Femur (tissue), 1 donor: ENCODE data around the gene CCL22.
"Not testable (repeated sequence)": the region's sequence is repeated elsewhere in the genome, so short reads cannot be mapped to it uniquely, and the experiment has no call there.

Experiments used
- DNase-seq: peaks from one replicate; pipeline ENCODE4 v3.0.0-alpha.2; 2017

Gene CCL22

DNA sequence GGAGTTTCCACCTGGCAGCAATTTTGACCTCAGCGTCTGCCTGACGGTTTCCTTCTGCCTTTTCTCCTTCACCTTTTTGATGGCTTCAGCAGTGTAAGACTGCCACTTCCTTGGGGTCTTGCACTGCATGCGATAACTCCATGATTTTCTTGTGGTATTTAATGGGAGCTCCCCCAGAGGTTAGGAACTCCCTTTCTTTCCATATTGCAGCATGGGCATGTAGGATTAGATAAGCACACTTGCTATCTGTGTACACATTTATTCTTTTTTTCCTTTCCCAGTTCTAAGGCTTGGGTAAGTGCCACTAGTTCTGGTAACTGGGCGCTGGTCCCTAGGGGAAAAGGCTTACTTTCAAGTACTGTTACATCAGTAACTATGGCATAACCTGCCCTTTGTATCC, 38.9 kb downstream of the CCL22 start:
- not testable (repeated sequence) for DNase-seq

DNA sequence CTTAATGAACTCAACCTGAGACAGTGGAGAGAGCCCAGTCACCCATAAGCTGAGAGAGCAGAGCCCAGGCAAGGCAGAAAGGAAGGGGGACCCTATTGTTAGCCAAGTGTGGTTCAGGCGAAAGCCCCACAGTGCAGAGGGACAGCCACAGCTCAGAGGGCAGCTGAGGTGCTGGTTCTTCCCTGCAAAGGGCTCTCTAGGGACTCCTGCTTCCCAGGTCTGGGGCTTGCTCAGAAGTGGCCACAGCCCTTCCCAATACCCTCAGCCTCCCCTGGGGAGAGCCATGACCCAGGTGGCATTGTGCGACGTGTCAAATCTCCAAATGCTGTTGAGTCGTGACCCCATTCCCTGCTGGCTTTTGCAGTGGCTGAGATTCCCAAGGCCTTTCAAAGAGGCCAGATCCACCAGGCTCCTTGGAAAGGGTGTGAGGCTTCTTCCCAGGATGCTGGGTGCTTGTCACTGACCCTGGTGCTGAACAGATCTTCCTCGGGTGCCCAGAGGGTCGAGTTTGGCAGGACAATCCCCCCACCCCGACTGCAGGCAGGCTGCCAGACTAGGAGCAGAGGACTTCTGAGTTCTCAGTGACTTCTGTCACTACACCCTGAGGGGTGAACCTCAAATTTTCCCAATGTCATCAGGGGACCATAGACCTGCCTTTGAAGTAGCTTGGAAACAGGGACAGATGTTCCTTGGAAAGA, 43.5 kb downstream of the CCL22 start:
- DNase-seq = no peak

DNA sequence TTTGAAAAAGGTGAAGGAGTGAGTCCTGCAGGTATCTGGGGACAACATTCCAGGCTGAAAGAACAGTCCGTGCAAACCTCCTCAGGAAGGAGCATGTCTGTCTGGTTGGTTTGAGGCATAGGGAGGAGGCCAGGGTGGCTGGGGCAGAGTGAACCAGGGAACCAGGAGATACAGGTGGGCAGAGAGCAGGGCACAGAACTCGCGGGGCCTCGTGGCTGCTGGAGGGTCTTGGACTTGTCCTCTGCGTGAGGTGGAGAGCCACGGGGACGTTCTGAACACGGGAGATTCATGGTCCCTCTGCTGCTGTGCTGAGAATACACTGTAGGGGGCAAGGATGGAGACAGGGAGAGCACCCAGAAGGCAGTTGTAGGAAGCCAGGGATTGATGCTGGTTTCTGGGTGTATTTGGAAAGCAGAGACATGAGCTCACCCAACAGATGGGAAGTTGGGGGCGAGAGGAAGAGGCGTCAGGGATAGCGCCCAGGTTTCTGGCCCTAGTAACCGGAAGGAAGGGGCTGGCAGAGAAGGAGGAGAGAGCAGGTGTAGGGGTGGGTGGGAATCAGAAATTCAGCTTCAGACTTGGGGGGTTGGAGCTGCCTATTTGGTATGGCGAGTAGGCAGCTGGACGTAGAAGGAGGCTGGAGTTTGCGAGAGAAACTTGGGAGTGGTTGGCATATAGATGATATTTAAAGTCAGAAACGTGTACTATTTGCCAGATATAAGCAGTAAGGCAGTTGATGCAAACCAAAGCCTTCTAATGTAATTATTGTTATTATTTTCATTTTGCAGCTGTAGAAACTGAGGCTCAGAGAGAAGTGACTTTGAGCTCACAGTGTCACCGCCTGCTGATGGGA, 45.6 kb downstream of the CCL22 start, which contains the start of gene CCL17:
TSS of gene CCL17 (plus strand) at position 803 of the 853 bp plus-strand sequence. CDS start 9,166 bp downstream, outside the sequence.
- no peak for DNase-seq

DNA sequence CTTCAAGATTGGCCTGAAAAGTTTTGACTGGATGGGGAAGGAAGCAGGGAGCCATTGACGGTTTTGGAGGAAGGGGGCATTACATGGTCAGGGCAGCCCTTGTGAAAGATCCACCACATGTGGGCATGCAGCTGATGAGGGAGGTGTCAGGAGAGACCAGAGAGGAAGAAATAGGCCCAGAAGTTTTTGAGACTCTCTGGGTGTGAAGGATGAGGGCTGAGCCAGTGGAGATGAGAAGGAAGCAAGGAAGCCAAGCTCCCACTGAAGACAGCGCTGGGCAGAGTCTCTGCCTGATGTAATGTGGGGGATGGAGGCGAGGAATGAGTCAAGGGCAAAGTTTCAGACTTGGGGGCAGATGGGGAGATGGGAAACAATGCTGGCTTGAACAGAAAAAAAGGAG, 46.5 kb downstream of the CCL22 start:
- DNase-seq = no peak

DNA sequence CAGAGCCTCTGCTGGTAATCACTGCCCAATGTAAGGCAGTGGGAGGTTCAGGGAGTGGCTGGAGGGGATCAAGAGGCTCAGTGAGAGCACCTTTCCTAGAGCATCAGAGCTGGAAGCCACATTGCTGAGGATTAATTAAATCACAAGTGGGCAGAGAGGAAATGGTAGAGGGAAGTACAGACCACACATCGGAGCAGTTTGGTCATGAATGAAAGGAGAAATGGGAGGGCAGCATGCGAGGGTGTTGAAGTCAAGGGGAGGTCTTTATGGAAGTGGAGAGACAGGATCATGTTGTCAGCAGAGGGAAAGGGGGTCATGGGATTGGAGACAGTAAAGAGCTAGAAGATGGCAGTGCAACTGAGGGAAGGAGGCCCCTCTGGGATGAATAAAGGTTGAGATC, 48.3 kb downstream of the CCL22 start:
- no peak for DNase-seq

DNA sequence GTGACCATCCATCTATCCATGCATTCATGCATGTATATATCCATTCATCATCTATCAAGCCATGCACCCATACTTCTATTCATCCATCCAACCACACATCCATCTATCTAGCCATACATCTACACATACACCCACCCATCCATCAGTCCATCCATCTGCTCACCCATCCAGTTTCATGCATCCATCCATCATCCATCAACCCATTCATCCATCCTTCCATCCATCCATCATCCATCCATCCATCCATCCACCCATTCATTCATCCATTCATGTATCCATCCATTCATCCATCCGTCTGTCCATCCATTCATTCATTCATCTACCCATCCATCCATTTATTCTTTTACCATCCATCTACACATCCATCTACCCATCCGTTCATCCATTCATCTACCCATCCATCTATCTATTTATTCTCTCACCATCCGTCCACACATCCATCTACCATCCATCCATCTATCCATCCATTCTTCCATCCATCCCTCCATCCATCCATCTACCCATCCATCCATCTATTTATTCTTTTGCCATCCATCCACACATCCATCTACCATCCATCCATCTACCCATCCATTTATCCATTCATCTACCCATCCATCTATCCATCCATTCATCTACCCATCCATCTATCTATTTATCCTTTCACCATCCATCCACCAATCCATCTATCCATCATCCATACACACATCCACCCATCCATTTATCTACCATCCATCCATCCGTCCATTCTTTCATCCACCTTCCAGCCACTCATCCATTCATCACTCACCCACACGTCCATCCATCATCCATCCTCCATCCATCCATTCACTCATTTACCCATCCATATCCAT, 49.2 kb downstream of the CCL22 start:
- no peak for DNase-seq

DNA sequence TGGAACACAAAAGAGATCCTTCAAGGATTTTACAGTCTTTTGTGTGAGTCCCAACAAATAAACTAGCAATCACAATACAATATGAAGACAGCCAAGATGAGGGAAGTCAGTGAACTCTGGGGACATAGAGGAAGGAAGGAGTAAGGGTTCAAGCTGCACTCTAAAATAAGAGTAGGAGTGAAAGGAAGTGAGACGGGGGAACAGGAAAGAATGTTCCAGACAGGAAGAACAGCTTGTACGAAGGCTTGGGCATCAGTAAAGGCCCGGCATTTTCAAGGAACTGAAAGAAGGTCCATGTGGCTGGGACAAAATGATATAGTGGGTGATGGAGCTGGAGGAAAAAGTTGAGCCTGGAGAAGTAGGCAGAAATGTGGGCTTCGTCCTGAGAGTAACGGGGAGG, 50.5 kb downstream of the CCL22 start:
- DNase-seq = no peak

DNA sequence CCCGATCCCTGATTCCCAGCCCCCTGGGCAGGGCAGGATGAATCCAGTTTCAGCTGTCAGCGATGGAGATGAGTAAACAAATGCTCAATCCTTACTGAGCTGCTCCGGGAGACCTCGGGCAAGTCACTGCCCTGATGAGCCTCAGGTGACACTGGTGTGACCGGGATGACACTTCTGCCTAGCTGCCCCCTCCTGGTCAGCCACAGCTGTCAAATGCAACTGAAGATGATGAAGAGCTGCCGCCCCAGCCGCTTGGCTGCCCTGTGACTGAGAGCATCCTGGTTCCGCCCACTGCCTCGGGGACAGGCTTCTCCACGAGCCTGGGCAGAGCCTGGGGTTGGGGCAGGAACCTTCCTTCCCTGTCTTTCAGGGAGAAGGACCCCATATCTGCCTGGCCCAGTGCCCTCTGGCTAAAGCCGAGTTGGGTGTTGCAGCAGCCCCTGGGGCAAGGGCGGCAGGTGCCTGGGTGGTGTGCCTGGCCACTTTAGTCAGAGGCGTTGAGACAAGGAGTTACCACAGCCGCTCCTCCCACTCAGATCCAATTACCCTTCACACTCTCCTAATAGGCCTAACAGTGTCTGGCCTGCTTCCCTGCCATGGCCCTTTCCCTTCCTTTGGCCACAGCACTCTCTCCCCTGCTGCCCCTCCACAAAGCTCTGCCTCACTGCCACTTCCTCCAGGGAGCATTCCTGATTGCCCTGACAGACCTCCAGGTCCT, 51.4 kb downstream of the CCL22 start:
- no peak for DNase-seq

DNA sequence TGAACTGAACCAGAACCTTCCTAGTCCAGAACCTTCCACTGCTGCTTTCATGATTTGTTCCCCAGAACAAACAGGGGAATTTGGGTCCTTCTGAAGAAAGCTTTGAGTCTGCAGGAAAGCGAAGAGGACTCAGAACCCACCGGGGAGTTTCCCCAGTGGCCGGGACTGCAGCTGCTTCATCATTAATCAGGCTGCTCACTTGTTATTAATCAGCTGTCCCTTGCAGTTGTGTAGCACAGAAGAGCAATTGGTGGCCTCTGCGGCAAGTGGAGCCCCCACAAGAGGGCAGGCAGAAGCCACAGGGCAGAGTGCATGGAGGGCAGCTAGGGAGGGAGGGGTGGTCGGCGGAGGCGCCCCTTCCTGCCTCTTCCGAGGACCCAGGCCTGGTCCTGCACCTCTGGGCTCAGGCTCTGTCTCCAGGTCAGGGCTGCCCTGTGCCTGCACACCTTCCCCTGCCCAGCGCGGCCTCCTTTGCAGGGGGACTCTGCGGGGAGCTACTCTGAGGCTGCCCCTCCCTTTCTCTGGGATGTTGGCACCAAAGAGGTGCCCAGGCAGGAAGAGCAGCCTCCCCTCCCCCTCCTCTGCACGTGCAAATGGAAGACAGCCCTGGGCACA, 52.9 kb downstream of the CCL22 start:
- DNase-seq = no peak

DNA sequence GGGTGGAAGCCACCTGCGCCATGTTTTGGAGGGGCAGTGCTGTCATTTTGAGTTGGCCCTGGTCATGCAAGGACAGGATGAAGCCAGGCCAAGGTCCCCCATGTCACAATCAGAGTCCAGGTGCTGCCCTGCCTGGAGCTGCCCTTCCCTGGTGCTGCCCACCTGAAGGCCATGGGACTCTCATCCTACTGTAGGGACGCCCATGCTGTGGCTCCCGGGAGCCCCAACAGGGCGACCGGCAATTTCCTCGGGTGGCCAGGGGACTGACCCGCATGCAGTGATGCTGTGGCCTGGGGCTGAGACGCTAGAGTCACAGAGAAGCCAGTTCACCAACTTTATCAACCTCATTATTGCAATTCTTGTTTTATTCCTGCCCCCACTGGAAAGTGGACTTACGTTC, 54.0 kb downstream of the CCL22 start:
- no peak for DNase-seq

DNA sequence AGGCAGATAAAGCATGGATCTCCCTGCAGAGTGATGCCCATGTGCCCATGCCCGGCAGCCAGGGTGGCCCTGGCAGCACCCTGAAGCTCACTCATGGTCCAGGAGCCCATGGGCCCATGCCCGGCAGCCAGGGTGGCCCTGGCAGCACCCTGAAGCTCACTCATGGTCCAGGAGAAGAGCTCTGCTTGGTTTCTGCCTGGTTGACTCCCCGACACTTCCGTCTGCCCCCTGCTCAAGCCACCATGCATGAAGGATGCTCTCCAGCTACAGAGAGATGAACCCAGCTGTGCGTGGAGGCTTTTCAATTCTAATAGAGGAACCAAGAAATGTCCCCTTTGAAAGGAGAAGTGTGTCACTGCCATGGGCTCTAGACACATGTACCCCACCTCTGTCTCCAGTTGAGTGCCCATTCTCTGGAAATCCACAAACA, 54.7 kb downstream of the CCL22 start:
- DNase-seq = no peak

DNA sequence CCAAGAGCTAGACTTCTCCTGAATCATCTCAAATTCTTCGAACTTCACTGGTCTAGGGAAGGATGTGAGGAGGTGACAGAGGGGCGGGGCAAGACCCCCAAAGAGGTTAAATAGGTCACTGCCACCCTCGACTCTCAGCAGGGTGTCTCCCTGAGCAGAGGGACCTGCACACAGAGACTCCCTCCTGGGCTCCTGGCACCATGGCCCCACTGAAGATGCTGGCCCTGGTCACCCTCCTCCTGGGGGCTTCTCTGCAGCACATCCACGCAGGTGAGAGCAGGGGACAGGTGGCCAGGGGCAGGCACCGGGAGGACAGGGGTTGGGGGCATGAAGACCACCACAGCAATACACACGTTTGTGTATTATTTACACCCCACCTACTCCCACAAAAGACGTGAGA, 55.1 kb downstream of the CCL22 start:
- DNase-seq = no peak
